Type B pancreatic cell (in vitro differentiated cells): ENCODE measurements around the gene MYO5B. TPM values are rescaled to one million over a fixed set of nuclear protein-coding genes. Genes with fewer than 3 reads are reported as not detected.

Experiments used
- DNase-seq: peaks from one replicate; pipeline ENCODE4 v3.0.0; 2021; ENCODE audit warnings: mixed read lengths; ENCODE audit not compliant: unreplicated experiment; ENCODE audit errors: extremely low spot score
- H3K27ac Mint-ChIP-seq: 2 replicates; pipeline ENCODE4 v1.8.0; 2021; ENCODE audit warnings: mild to moderate bottlenecking, mixed read lengths
- H3K27me3 Mint-ChIP-seq: 2 replicates; pipeline ENCODE4 v1.8.0; 2021; ENCODE audit warnings: mixed read lengths
- H3K36me3 Mint-ChIP-seq: 2 replicates; pipeline ENCODE4 v1.8.0; 2021; ENCODE audit warnings: mixed read lengths
- H3K4me1 Mint-ChIP-seq: one replicate; pipeline ENCODE4 v1.8.0; 2021; ENCODE audit warnings: mixed read lengths; ENCODE audit not compliant: unreplicated experiment
- H3K4me3 Mint-ChIP-seq: 2 replicates; pipeline ENCODE4 v1.8.0; 2021; ENCODE audit warnings: mild to moderate bottlenecking, mixed read lengths
- H3K9me3 Mint-ChIP-seq: 2 replicates; pipeline ENCODE4 v1.8.0; 2021; ENCODE audit warnings: mixed read lengths
- CTCF ChIP-seq: fragments of 200-600 bp; sonication (generic); conservative IDR thresholded peaks from 2 replicates; pipeline ENCODE4 v1.5.0; 2021; ENCODE audit warnings: antibody characterized with exemption, mild to moderate bottlenecking
- total RNA-seq: library from RNA; stranded (reverse); gene quantifications from 2 replicates; pipeline ENCODE4 v1.2.1, GENCODE V29; 2021; ENCODE audit warnings: low replicate concordance

The MYO5B gene
- total RNA-seq, 1 donor from 2014 or later = 51.7 TPM

GRCh38 chr18:49843778-49844625 is 350.9 kb downstream of the MYO5B start:
- H3K27ac Mint-ChIP-seq = no peak overlapping the region
- peaks cover 25% of the 10 kb centered on the region for H3K36me3 Mint-ChIP-seq
- DNase-seq = no peak
- H3K4me1 Mint-ChIP-seq = peaks cover 9% of the 10 kb centered on the region
- no peak for TF ChIP-seq CTCF
- H3K4me3 Mint-ChIP-seq = no peak overlapping the region
- no peaks in the 10 kb centered on the region for H3K9me3 Mint-ChIP-seq
- no peaks in the 10 kb centered on the region for H3K27me3 Mint-ChIP-seq

GRCh38 chr18:49843131-49843530 is 351.8 kb downstream of the MYO5B start:
- DNase-seq = no peak
- H3K27me3 Mint-ChIP-seq = no peaks in the 10 kb centered on the region
- peaks cover 9% of the 10 kb centered on the region for H3K4me1 Mint-ChIP-seq

DNA sequence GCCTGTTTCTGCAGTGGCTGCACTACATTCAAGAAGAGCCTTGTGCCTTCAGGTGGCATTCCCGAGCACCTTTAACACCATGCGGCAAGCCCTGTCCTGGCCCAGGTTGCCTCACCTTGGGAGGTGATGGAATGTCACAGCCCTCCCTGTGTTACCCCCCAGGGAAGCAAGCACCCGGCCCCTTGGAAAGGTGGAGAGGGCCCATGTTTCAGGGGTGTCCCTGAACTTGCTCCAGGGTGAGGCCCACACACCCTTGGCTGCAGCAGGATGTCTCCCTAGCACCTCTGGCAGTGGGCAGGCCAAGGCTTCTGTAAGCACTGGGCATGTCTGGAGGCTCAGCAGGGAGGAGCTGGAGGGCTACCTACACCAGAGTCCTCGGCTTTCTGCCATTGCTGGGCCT is 352.3 kb downstream of the MYO5B start:
- no peak for TF ChIP-seq CTCF
- Mint-ChIP-seq H3K36me3 (peaks cover 17% of the 10 kb centered on the region), H3K4me1 (peaks cover 9% of the 10 kb centered on the region), H3K27ac (peak overlapping the region; percentile 92), H3K9me3 (no peaks in the 10 kb centered on the region), H3K4me3 (no peak overlapping the region), H3K27me3 (no peaks in the 10 kb centered on the region)
- no peak for DNase-seq

More at GRCh38 chr18:49843131-49843530, 351.8 kb downstream of the MYO5B start:
- TF ChIP-seq CTCF = no peak
- H3K36me3 Mint-ChIP-seq = peaks cover 20% of the 10 kb centered on the region
- no peaks in the 10 kb centered on the region for H3K9me3 Mint-ChIP-seq
- no peak overlapping the region for H3K4me3 Mint-ChIP-seq
- peak overlapping the region; percentile 16 for H3K27ac Mint-ChIP-seq

- Mint-ChIP-seq H3K36me3 (peaks cover 21% of the 10 kb centered on the region), H3K4me1 (peaks cover 6% of the 10 kb centered on the region), H3K27ac (peak overlapping the region; percentile 92), H3K4me3 (peak overlapping the region; percentile 66), H3K9me3 (no peaks in the 10 kb centered on the region), H3K27me3 (no peaks in the 10 kb centered on the region)
- TF ChIP-seq CTCF = no peak
- no peak for DNase-seq
Measured at GRCh38 chr18:49841236-49842217, 353.4 kb downstream of the MYO5B start.

- peaks cover 8% of the 10 kb centered on the region for H3K4me1 Mint-ChIP-seq
- TF ChIP-seq CTCF = no peak
- peaks cover 31% of the 10 kb centered on the region for H3K36me3 Mint-ChIP-seq
- no peak for DNase-seq
- no peak overlapping the region for H3K4me3 Mint-ChIP-seq
- no peaks in the 10 kb centered on the region for H3K27me3 Mint-ChIP-seq
- H3K27ac Mint-ChIP-seq = peak overlapping the region; percentile 4
- no peaks in the 10 kb centered on the region for H3K9me3 Mint-ChIP-seq
Measured at GRCh38 chr18:49839012-49839411, 355.9 kb downstream of the MYO5B start.
